Measurements from ENCODE around the gene PLAGL2.

Gene PLAGL2

DNA sequence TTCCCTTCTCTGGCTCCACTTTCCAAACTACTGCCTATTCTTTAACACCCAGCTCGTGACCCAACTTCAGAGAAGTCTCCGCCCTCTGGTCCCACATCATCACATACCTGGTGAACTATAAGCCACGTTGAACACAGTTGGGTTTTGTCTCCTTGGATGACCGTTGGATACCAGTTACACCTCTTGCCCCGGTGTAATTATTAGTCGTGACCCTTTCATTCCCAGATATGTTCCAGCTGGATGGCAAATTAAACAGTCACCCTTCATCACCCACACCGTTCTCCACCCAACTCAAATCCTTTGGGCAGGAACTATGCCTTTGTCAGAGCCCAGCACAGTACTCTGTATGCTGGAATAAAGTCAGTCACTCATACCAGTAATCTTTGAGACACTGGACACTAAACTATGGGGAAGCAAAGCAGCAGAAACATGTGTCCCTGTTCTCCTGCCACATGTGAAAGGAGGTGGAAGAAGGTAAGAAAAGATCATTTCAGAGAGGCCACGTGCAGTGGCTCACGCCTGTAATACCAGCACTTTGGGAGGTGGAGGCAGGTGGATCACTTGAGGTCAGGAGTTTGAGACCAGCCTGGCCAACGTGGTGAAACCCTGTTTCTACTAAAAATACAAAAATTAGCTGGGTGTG lies 22.5 kb downstream of the PLAGL2 start:
- Histone ChIP-seq H3K4me1 (ENCODE audit: control insufficient read depth, insufficient read depth, low read depth, low read length) (peaks cover 19% of the 10 kb centered on the region), H3K14ac (ENCODE audit: low read length in 2 of 2) (no peak overlapping the region), H4K8ac (ENCODE audit: low read length) (no peak overlapping the region), H4K91ac (ENCODE audit: low read length) (no peak overlapping the region), H3K4me2 (ENCODE audit: low read length, poor library complexity, severe bottlenecking) (no peak overlapping the region), H3K27me3 (ENCODE audit: control insufficient read depth in 1 of 2, insufficient read depth in 1 of 2, low read length in 2 of 2) (no peaks in the 10 kb centered on the region), H2BK5ac (ENCODE audit: low read depth, low read length, poor library complexity, severe bottlenecking) (no peak overlapping the region), H3K23ac (ENCODE audit: low read length in 2 of 2) (no peak overlapping the region), H3K79me1 (replicated peaks; ENCODE audit: low read length, poor library complexity, severe bottlenecking) (peaks cover 19% of the 10 kb centered on the region), H2BK15ac (ENCODE audit: low read depth, poor library complexity, severe bottlenecking) (no peak overlapping the region), H3K27ac (ENCODE audit: low read length, poor library complexity, severe bottlenecking) (no peak overlapping the region), H3K4ac (ENCODE audit: low read depth in 1 of 2, low read length in 2 of 2) (no peak overlapping the region), H3K9me3 (ENCODE audit: control insufficient read depth, low read length) (no peaks in the 10 kb centered on the region), H2BK120ac (ENCODE audit: low read depth, low read length) (no peak overlapping the region), H2BK12ac (ENCODE audit: low read length in 2 of 2) (no peak overlapping the region), H3K4me3 (ENCODE audit: insufficient read depth in 1 of 2, low read depth in 1 of 2, low read length in 2 of 2) (no peak overlapping the region), H2AFZ (ENCODE audit: low read depth, low read length) (no peak overlapping the region), H3K9ac (ENCODE audit: low read length) (no peak overlapping the region), H3K18ac (ENCODE audit: low read depth in 1 of 2, low read length in 2 of 2) (no peak overlapping the region), H2AK5ac (ENCODE audit: low read length, severe bottlenecking) (no peak overlapping the region), H3K36me3 (ENCODE audit: control insufficient read depth in 1 of 2, insufficient read depth in 2 of 2, low read depth in 1 of 2, low read length in 2 of 2) (peaks cover 0 to 9% of the 10 kb centered on the region in 2 experiments)
- DNase-seq: no peak
- WGBS: 76% methylated on average over 10 of the region's 10 CpGs

DNA sequence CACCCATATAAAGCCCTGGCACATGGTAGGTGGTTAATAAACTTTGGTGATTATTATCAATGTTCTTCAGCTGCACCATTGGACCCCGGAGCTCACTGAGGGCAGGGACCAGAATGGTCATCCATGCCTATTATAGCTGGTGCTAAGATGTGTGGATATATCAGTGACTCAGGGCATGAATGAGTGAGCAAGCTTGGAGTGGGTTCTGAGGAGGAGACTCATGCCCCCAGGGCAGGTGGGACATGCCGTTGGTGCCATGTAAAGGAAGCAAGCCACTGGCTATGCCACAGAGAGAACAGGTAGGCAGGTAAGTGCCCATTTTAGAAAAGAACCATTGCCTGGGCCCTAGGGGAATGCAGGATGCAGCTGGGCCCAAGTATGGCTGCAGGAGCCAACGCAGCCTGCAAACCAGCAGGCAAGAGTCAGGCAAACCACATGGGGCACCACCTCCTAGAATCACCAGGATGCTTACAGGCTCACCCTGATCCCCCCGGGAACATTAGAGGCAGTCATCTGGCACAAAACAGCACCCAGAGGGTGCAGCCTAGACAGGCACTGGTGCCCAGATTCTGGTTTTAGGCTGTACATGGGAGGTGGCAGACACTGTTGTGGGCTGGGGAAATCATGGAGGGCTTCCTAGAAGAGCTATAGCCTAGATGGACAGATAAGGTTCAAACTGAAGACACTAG lies 23.5 kb downstream of the PLAGL2 start:
- no peak for DNase-seq
- Histone ChIP-seq H4K8ac (ENCODE audit: low read length) (no peak overlapping the region), H3K9ac (ENCODE audit: low read length) (no peak overlapping the region), H3K36me3 (ENCODE audit: control insufficient read depth in 1 of 2, insufficient read depth in 2 of 2, low read depth in 1 of 2, low read length in 2 of 2) (peaks cover 0 to 9% of the 10 kb centered on the region in 2 experiments), H2AK5ac (ENCODE audit: low read length, severe bottlenecking) (no peak overlapping the region), H3K27me3 (ENCODE audit: control insufficient read depth in 1 of 2, insufficient read depth in 1 of 2, low read length in 2 of 2) (no peaks in the 10 kb centered on the region), H2BK12ac (ENCODE audit: low read length in 2 of 2) (no peak overlapping the region), H2BK120ac (ENCODE audit: low read depth, low read length) (no peak overlapping the region), H3K4me3 (ENCODE audit: insufficient read depth in 1 of 2, low read depth in 1 of 2, low read length in 2 of 2) (no peak overlapping the region), H3K4me2 (ENCODE audit: low read length, poor library complexity, severe bottlenecking) (no peak overlapping the region), H3K27ac (ENCODE audit: low read length, poor library complexity, severe bottlenecking) (no peak overlapping the region), H2BK5ac (ENCODE audit: low read depth, low read length, poor library complexity, severe bottlenecking) (no peak overlapping the region), H3K4me1 (ENCODE audit: control insufficient read depth, insufficient read depth, low read depth, low read length) (peaks cover 11% of the 10 kb centered on the region), H3K9me3 (ENCODE audit: control insufficient read depth, low read length) (no peaks in the 10 kb centered on the region), H2AFZ (ENCODE audit: low read depth, low read length) (no peak overlapping the region), H4K91ac (ENCODE audit: low read length) (no peak overlapping the region), H3K18ac (ENCODE audit: low read depth in 1 of 2, low read length in 2 of 2) (no peak overlapping the region), H3K79me1 (replicated peaks; ENCODE audit: low read length, poor library complexity, severe bottlenecking) (peaks cover 17% of the 10 kb centered on the region), H3K14ac (ENCODE audit: low read length in 2 of 2) (no peak overlapping the region), H2BK15ac (ENCODE audit: low read depth, poor library complexity, severe bottlenecking) (no peak overlapping the region), H3K4ac (ENCODE audit: low read depth in 1 of 2, low read length in 2 of 2) (no peak overlapping the region), H3K23ac (ENCODE audit: low read length in 2 of 2) (no peak overlapping the region)
- WGBS: 93% methylated on average over 4 of the region's 4 CpGs

DNA sequence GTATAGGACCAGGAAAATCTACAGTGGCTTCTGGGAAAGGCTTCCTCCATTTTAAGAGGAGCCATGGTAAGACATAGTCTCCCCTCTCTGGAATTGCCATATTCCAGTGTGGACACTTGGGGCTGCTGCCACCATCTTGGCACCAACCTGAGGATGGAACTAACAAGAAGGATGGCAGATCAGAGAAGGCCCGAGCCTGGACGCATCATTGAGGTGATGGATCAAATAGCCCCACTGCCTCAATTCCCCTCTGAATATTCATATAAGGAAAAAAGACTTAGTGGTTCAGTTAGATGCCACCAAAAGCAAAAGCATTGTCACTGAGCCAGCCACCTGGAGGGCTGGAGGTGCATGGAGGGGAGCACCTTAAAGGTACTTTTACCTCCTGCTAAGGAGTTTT lies 25.9 kb downstream of the PLAGL2 start:
- WGBS: 100% methylated on average over 2 of the region's 2 CpGs
- Histone ChIP-seq H3K36me3 (ENCODE audit: control insufficient read depth in 1 of 2, insufficient read depth in 2 of 2, low read depth in 1 of 2, low read length in 2 of 2) (no peaks in the 10 kb centered on the region), H3K27me3 (ENCODE audit: control insufficient read depth in 1 of 2, insufficient read depth in 1 of 2, low read length in 2 of 2) (no peaks in the 10 kb centered on the region), H2AK5ac (ENCODE audit: low read length, severe bottlenecking) (no peak overlapping the region), H2BK12ac (ENCODE audit: low read length in 2 of 2) (no peak overlapping the region), H4K91ac (ENCODE audit: low read length) (no peak overlapping the region), H2BK15ac (ENCODE audit: low read depth, poor library complexity, severe bottlenecking) (no peak overlapping the region), H3K27ac (ENCODE audit: low read length, poor library complexity, severe bottlenecking) (no peak overlapping the region), H3K18ac (ENCODE audit: low read depth in 1 of 2, low read length in 2 of 2) (no peak overlapping the region), H2BK120ac (ENCODE audit: low read depth, low read length) (no peak overlapping the region), H3K23ac (ENCODE audit: low read length in 2 of 2) (no peak overlapping the region), H3K4me2 (ENCODE audit: low read length, poor library complexity, severe bottlenecking) (no peak overlapping the region), H2AFZ (ENCODE audit: low read depth, low read length) (no peak overlapping the region), H4K8ac (ENCODE audit: low read length) (no peak overlapping the region), H3K4me3 (ENCODE audit: insufficient read depth in 1 of 2, low read depth in 1 of 2, low read length in 2 of 2) (no peak overlapping the region), H3K14ac (ENCODE audit: low read length in 2 of 2) (no peak overlapping the region), H3K9ac (ENCODE audit: low read length) (no peak overlapping the region), H3K9me3 (ENCODE audit: control insufficient read depth, low read length) (no peaks in the 10 kb centered on the region), H3K4me1 (ENCODE audit: control insufficient read depth, insufficient read depth, low read depth, low read length) (peaks cover 3% of the 10 kb centered on the region), H3K79me1 (replicated peaks; ENCODE audit: low read length, poor library complexity, severe bottlenecking) (no peaks in the 10 kb centered on the region), H2BK5ac (ENCODE audit: low read depth, low read length, poor library complexity, severe bottlenecking) (no peak overlapping the region), H3K4ac (ENCODE audit: low read depth in 1 of 2, low read length in 2 of 2) (no peak overlapping the region)
- no peak for DNase-seq

DNA sequence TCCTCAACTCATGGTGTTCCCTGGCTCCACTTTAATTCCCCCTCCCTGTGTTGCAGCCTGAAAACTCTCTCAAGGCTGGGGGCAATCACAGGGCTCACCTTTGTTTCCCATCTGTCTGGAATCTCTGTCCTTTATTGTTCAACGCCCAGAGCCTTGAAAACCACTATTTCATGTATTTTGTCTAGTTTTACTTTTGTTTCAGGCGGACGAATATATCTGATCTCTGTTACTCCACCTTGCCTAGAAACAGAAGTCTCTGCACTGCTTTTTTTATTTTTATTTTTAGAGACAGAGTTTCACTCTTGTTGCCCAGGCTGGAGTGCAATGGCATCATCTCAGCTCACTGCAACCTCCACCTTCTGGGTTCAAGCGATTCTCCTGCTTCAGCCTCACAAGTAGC lies 27.6 kb downstream of the PLAGL2 start:
- H3K36me3 ChIP-seq (ENCODE audit: control insufficient read depth in 1 of 2, insufficient read depth in 2 of 2, low read depth in 1 of 2, low read length in 2 of 2): no peaks in the 10 kb centered on the region
- no peak overlapping the region for H3K9ac ChIP-seq (ENCODE audit: low read length)
- H2BK5ac ChIP-seq (ENCODE audit: low read depth, low read length, poor library complexity, severe bottlenecking): no peak overlapping the region
- H3K27ac ChIP-seq (ENCODE audit: low read length, poor library complexity, severe bottlenecking): no peak overlapping the region
- no peak overlapping the region for H2AFZ ChIP-seq (ENCODE audit: low read depth, low read length)
- peaks cover 3% of the 10 kb centered on the region for H3K4me1 ChIP-seq (ENCODE audit: control insufficient read depth, insufficient read depth, low read depth, low read length)
- no peak overlapping the region for H3K4me3 ChIP-seq (ENCODE audit: insufficient read depth in 1 of 2, low read depth in 1 of 2, low read length in 2 of 2)
- H3K4ac ChIP-seq (ENCODE audit: low read depth in 1 of 2, low read length in 2 of 2): no peak overlapping the region
- no peak overlapping the region for H3K4me2 ChIP-seq (ENCODE audit: low read length, poor library complexity, severe bottlenecking)
- H3K14ac ChIP-seq (ENCODE audit: low read length in 2 of 2): no peak overlapping the region
- no peak overlapping the region for H4K8ac ChIP-seq (ENCODE audit: low read length)
- WGBS: 92% methylated on average over 4 of the region's 4 CpGs
- H2AK5ac ChIP-seq (ENCODE audit: low read length, severe bottlenecking): no peak overlapping the region
- no peak overlapping the region for H2BK12ac ChIP-seq (ENCODE audit: low read length in 2 of 2)
- no peak overlapping the region for H2BK120ac ChIP-seq (ENCODE audit: low read depth, low read length)
- H3K18ac ChIP-seq (ENCODE audit: low read depth in 1 of 2, low read length in 2 of 2): no peak overlapping the region
- no peaks in the 10 kb centered on the region for H3K79me1 ChIP-seq (replicated peaks; ENCODE audit: low read length, poor library complexity, severe bottlenecking)
- H3K9me3 ChIP-seq (ENCODE audit: control insufficient read depth, low read length): no peaks in the 10 kb centered on the region
- H4K91ac ChIP-seq (ENCODE audit: low read length): no peak overlapping the region
- no peak for DNase-seq
- H2BK15ac ChIP-seq (ENCODE audit: low read depth, poor library complexity, severe bottlenecking): no peak overlapping the region
- no peaks in the 10 kb centered on the region for H3K27me3 ChIP-seq (ENCODE audit: control insufficient read depth in 1 of 2, insufficient read depth in 1 of 2, low read length in 2 of 2)
- H3K23ac ChIP-seq (ENCODE audit: low read length in 2 of 2): no peak overlapping the region

Measured in mesenchymal stem cell (in vitro differentiated cells and primary cell).